ENCODE results near the gene GRHL1. TPM values are rescaled to one million over a fixed set of nuclear protein-coding genes. Genes with fewer than 3 reads are reported as not detected.

The GRHL1 gene
- total RNA-seq, 1 experiment from 2014 or later, result 11.6 TPM

GRCh38 chr2:9998916-9999654 is 47.6 kb downstream of the GRHL1 start:
- H3K27me3 ChIP-seq (replicated peaks; ENCODE audit: control insufficient read depth, insufficient read depth, low read length), result no peaks in the 10 kb centered on the region
- H3K4me1 ChIP-seq, result no peaks in the 10 kb centered on the region
- no peak overlapping the region for H3K27ac Mint-ChIP-seq (ENCODE audit: unreplicated experiment)
- CTCF ChIA-PET, result no interaction called here
- no peak for DNase-seq
- no TSS peak for BruUV-seq (replicated peaks)
- no peaks in the 10 kb centered on the region for H3K9me3 Mint-ChIP-seq (ENCODE audit: unreplicated experiment)
- no peaks in the 10 kb centered on the region for H3K27me3 Mint-ChIP-seq (ENCODE audit: insufficient read depth, unreplicated experiment)
- H3K36me3 Mint-ChIP-seq (ENCODE audit: insufficient read depth, unreplicated experiment), result peaks cover 11% of the 10 kb centered on the region
- no peaks in the 10 kb centered on the region for H3K9me3 ChIP-seq
- no peak overlapping the region for H3K4me3 Mint-ChIP-seq (ENCODE audit: unreplicated experiment)
- H3K4me3 ChIP-seq (ENCODE audit: low read depth, low read length), result no peak overlapping the region
- TF ChIP-seq CTCF (IDR thresholded peaks at IDR 0.05; ENCODE audit: insufficient read depth in 1 of 2, low read depth in 1 of 2, low read length in 1 of 2, severe bottlenecking in 1 of 2, unreplicated experiment in 1 of 2), result no peak
- intact Hi-C loops (cut with micrococcal nuclease; ENCODE audit: unreplicated experiment), result no loop called here
- POLR2A ChIA-PET, result interaction anchor here (0.6 kb wide), 1 partner anchor 43 kb away, joined by 3 read pairs; no protein-coding TSS in a partner anchor
- no peaks in the 10 kb centered on the region for H3K4me1 Mint-ChIP-seq (ENCODE audit: low read depth, unreplicated experiment)
- H3K36me3 ChIP-seq (ENCODE audit: control insufficient read depth, insufficient read depth, low read length), result no peaks in the 10 kb centered on the region; the same call in none of the 2 replicates

DNA sequence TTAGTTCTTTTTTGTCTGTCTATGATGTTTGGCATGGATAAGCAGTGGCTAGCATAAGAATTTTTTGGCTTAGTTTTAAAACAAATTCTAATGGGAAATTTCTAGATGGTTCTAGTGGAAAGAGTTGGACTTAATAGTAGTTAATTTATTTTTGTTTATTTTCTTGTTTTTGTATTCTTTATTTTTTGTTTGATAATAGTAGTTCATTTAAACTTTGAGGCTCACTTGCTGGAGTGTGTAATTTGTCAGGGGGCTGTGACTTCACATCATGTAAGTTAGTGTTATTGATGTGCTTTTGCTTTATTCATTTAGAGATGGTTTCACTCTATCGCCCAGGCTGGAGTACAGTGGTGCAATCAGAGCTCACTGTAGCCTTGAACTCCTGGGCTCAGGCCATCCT is 48.2 kb downstream of the GRHL1 start:
- no peaks in the 10 kb centered on the region for H3K9me3 ChIP-seq
- no peaks in the 10 kb centered on the region; the same call in none of the 2 replicates for H3K36me3 ChIP-seq (ENCODE audit: control insufficient read depth, insufficient read depth, low read length)
- Mint-ChIP-seq H3K4me3 (ENCODE audit: unreplicated experiment) (no peak overlapping the region), H3K9me3 (ENCODE audit: unreplicated experiment) (no peaks in the 10 kb centered on the region), H3K36me3 (ENCODE audit: insufficient read depth, unreplicated experiment) (peaks cover 9% of the 10 kb centered on the region), H3K27me3 (ENCODE audit: insufficient read depth, unreplicated experiment) (no peaks in the 10 kb centered on the region), H3K4me1 (ENCODE audit: low read depth, unreplicated experiment) (no peaks in the 10 kb centered on the region), H3K27ac (ENCODE audit: unreplicated experiment) (no peak overlapping the region)
- TF ChIP-seq CTCF (IDR thresholded peaks at IDR 0.05; ENCODE audit: insufficient read depth in 1 of 2, low read depth in 1 of 2, low read length in 1 of 2, severe bottlenecking in 1 of 2, unreplicated experiment in 1 of 2), result no peak
- intact Hi-C loops (cut with micrococcal nuclease; ENCODE audit: unreplicated experiment), result no loop called here
- H3K4me3 ChIP-seq (ENCODE audit: low read depth, low read length), result no peak overlapping the region
- H3K27me3 ChIP-seq (replicated peaks; ENCODE audit: control insufficient read depth, insufficient read depth, low read length), result no peaks in the 10 kb centered on the region
- DNase-seq, result no peak
- no TSS peak for BruUV-seq (replicated peaks)
- no peaks in the 10 kb centered on the region for H3K4me1 ChIP-seq
- ChIA-PET CTCF (no interaction called here), POLR2A (no interaction called here)

- Mint-ChIP-seq H3K27ac (ENCODE audit: unreplicated experiment) (no peak overlapping the region), H3K27me3 (ENCODE audit: insufficient read depth, unreplicated experiment) (no peaks in the 10 kb centered on the region), H3K9me3 (ENCODE audit: unreplicated experiment) (no peaks in the 10 kb centered on the region), H3K36me3 (ENCODE audit: insufficient read depth, unreplicated experiment) (peaks cover 6% of the 10 kb centered on the region), H3K4me1 (ENCODE audit: low read depth, unreplicated experiment) (no peaks in the 10 kb centered on the region), H3K4me3 (ENCODE audit: unreplicated experiment) (no peak overlapping the region)
- intact Hi-C loops (cut with micrococcal nuclease; ENCODE audit: unreplicated experiment), result no loop called here
- BruUV-seq (replicated peaks), result no TSS peak
- no peaks in the 10 kb centered on the region; the same call in none of the 2 replicates for H3K36me3 ChIP-seq (ENCODE audit: control insufficient read depth, insufficient read depth, low read length)
- H3K4me1 ChIP-seq, result no peaks in the 10 kb centered on the region
- ChIA-PET CTCF (no interaction called here), POLR2A (no interaction called here)
- H3K4me3 ChIP-seq (ENCODE audit: low read depth, low read length), result no peak overlapping the region
- H3K27me3 ChIP-seq (replicated peaks; ENCODE audit: control insufficient read depth, insufficient read depth, low read length), result no peaks in the 10 kb centered on the region
- no peak for TF ChIP-seq CTCF (IDR thresholded peaks at IDR 0.05; ENCODE audit: insufficient read depth in 1 of 2, low read depth in 1 of 2, low read length in 1 of 2, severe bottlenecking in 1 of 2, unreplicated experiment in 1 of 2)
- H3K9me3 ChIP-seq, result no peaks in the 10 kb centered on the region
- DNase-seq, result no peak
Observed at GRCh38 chr2:10000541-10000940, 49.0 kb downstream of the GRHL1 start.

Measured in Caco-2 (cell line).